Left forelimb (tissue), 1 donor: ENCODE data around the gene ZMYM2.
"Not testable (repeated sequence)": the region's sequence is repeated elsewhere in the genome, so short reads cannot be mapped to it uniquely, and the experiment has no call there.

Experiments used
- DNase-seq: peaks from one replicate; pipeline ENCODE4 v3.0.0-alpha.2; 2018; ENCODE audit warnings: low spot score

ZMYM2 gene

DNA sequence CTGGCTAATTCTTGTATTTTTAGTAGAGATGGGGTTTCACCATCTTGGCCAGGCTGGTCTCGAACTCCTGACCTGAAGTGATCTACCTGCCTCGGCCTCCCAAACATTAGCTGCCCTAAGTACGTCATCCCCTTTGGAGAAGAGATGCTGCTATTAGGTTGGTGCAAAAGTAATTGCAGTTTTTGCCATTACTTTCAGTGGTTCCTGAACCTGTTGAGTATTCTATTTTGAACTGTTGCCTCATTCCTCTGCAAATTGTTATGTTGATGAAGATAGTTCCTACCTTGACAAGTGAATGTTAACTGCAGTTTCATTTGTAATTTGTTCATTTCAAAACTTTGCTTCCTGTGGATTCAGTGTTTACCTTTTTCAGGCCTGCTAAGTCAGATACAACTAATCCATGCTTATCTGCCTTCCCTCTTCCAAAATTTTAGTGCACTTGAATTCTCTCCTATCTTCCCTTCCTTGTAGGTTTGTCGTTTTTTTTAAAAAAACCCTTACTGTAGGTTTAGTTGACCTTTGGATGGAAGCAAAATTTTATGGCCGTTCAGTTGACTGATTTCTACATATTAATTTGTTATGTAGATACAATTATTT, 24.0 kb downstream of the ZMYM2 start:
- no peak for DNase-seq

DNA sequence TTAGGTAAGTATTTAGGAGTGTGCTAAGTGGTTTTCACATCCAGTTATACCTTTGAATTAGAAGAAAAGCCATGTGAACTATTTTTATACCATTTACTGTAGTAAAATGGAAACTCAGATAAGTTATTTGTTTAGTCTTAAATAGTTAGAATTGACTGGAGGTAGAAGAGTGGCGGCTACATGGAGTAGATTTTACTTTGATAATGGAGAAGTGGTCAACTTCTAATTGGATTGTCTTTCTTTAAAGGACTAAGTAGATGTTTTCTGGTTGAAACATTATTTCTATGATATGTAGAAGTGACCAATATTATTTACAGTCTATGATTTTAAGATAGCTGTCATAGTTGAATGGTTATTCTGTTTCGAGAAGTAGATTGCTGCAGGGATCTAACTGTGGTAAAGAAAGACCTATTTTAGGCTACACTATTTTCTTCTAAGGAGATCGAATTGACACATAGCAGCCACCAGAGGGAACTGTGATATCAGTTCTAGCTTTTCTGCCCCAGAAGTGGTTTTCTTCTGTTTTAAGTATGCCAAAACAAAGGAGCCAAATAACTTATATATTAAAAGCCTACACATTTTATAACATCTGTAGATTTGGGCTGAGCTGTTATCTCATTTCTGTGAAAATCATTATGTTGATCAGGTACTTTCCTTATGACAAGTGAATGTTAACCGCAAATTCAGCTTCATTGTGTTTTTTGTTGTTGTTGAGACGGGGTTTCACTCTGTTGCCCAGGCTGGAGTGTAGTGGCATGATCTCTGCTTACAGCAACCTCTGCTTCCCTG, 26.1 kb downstream of the ZMYM2 start:
- no peak for DNase-seq

DNA sequence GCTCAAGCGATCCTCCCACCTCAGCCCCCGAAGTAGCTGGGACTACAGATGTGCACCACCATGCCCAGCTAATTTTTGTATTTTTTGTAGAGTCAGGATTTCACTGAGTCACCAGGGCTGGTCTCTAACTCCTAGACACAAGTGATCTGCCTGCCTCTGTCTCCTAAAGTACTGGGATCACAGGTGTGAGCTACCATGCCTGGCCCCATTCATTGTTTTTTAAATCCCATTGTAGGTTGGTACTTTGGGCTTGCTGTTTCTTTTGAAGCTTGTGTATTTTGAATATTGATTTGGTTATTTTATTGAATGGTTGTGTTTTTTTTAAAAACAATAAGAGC, 26.7 kb downstream of the ZMYM2 start:
- DNase-seq, result no peak

DNA sequence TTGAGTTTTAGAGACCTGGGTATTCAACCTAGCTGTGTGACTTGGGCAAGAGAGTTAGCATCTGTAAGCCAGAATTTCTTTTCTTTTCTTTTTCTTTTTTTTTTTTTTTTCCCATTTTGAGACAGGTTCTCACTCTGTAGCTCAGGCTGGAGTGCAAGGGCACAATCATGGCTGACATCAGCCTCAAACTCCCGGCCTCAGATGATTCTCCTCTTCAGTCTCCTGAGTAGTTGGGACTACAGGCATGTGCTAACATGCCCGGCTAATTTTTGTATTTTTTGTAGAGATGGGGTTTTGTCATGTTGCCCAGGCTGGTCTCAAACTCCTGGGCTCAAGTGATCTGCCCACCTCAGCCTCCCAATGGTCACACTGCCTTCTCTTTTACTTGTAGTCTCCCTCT, 33.0 kb downstream of the ZMYM2 start:
- DNase-seq, result no peak

DNA sequence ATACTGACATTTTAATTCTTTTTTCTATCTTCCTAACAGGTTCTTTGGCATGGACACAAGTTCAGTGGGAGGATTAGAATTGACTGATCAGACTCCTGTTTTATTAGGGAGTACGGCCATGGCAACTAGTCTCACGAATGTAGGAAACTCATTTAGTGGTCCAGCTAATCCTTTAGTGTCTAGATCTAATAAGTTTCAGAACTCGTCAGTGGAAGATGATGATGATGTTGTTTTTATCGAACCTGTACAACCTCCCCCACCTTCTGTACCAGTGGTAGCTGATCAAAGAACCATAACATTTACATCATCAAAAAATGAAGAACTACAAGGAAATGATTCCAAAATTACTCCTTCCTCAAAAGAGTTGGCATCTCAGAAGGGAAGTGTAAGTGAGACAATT, 34.5 kb downstream of the ZMYM2 start:
- no peak for DNase-seq

DNA sequence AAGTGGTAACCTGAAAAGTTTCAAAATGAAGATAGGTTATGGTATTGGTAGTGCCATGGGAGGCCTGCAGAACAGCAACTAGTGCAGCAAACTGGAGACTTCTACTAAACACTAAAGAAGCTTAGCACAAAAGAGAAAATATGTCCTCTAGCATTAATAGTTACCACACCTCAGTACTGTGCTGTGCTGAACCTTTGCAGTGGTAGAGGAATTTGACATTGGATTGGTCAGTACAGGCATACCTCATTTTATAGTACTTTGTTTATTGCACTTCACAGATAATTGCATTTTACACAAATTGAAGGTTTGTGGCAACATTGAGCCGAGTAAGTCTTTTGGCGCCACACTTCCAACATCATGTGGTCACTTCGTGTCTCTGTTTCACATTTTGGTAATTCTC, 40.4 kb downstream of the ZMYM2 start:
- DNase-seq, result no peak

DNA sequence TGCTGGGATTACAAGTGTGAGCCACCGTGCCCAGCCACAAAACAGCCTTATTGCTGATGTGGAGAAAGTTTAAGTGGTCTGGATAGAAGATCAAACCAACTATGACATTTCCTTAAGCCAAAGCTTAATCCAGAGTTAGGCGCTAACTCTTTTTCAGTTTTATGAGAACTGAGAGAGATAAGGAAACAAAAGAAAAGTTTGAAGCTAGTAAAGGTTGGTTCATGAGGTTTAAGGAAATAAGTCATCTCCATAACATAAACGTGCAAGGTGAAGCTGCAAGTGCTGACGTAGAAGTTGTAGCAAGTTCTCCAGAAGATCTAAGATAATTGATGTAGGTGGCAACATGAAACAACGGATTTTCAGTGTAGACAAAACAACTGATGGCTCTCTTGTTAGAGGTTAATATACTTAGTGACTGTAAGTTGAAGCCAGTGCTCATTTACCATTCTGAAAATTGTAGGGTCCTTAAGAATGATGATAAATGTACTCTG, 41.6 kb downstream of the ZMYM2 start:
- no peak for DNase-seq

DNA sequence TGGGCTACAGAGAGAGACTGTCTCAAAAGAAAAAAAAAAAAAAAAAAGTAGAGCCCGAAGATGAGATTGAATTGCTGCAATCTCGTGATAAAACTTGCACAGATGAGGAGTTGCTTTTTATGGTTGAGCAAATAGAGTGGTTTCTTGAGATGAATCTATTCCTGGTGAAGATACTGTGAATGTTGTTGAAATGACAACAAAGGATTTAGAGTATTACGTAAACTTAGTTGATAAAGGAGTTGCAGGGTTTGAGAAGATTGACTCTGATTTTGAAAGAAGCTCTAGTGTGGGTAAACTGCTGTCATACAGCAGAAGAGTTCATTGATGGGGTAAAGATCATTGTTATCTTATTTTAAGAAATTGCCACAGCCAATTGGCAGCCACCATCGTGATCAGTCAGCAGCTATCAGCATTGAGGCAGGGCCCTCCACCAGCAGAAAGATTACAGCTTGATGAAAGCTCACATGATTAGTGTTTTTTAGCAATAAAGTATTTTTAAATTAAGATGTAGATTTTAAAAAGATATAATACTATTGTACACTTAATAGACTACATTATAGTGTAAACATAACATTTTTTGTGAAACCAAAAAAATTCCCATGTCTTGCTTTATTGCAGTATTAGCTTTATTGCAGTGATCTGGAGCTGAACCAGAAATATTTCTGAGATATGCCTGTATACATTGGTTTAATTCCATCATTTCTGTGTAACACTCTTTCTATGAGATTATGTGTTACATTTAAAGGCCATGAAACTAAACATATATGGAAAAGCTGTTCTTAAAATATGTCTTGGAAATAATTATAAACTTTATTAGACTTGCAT, 43.1 kb downstream of the ZMYM2 start:
- no peak for DNase-seq

DNA sequence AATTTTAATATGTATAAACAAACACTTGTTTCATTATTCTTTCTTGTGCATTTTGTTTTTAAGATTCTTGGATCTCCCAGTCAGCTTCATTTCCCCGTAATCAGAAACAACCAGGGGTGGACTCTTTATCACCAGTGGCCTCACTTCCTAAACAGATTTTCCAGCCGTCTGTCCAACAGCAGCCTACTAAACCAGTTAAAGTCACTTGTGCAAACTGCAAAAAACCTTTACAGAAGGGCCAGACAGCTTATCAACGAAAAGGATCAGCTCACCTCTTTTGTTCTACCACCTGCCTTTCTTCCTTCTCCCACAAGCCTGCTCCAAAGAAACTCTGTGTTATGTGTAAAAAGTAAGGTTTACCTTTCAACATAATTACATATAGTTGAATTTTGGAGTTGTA, 44.3 kb downstream of the ZMYM2 start:
- DNase-seq, result no peak

DNA sequence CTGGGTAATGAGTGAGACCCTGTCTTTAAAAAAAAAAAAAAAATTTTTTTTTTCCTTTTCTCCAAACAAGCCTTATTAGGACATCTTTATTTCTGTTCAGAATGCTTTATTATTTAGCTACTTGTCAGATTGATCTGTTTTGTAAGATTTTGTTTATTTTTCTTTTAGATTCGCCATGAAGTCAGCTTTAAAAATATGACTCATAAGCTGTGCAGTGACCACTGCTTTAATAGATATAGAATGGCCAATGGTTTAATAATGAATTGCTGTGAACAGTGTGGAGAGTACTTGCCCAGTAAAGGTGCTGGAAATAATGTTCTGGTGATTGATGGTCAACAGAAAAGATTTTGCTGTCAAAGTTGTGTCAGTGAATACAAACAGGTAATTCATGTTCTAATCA, 47.7 kb downstream of the ZMYM2 start:
- DNase-seq, result no peak

DNA sequence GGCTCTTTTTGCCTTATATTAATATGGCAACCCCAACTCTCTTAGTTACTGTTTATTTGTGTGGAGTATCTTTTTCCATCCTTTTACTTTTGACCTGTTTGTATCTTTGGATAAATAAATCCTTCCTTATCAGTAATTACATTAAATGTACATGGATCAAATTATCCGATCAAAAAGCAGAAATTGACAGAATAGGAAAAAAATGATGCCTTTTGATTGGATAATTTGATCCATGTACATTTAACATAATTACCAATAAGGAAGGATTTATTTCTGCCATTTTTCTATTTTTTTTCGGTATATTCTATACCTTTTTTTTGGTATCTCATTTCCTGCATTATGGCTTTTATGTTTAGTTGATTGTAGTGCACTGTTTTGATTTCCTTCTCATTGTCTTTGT, 57.2 kb downstream of the ZMYM2 start:
- no peak for DNase-seq

DNA sequence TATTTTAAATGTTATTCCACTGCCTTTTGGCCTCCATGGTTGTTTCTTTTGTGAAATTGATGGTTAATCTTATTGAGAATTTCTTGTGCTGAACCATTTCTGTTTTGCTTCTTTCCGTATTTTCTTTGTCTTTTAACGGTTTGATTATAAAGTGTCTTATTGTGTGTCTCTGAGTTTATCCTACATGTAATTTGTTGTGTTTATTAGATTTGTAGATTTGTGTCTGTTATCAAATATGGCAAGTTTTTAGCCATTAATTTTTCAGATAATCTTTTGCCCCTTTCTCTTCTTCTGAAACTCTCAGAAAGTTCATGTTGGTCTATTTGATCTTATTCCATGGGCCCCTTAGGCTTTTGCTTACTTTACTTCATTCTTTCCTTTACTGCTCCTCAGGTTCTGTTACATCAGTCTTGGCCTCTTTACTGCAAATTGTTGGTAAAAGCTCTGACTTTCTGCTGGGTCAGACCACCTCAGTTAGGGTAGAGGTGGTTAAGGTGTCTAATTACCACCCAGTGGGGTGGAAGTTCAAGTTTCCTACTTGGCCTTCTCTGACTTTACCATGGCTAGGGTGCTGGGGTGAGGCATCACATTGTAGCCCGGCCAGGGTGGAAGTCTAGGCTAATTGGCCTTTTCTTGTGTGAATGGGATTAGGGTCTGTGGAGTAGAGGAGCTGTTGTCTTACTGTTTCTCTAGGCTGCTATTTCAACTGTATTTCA, 58.3 kb downstream of the ZMYM2 start:
- no peak for DNase-seq

DNA sequence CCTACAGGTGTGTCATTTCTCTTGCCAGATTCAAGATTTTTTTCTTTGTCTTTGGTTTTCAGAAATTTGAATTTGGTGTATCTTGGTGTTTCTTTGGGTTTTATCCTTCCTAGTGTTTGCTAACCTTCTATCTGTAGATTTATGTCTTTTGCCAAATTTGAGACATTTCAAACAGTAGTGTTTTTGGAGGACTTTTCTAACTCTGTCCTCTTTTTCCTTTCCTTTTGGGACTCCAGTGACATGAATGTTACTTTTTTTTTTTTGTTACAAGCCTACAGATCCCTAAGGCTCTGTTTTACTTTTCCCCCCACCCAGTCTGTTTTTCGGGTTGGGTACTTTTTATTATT, 58.8 kb downstream of the ZMYM2 start:
- no peak for DNase-seq

DNA sequence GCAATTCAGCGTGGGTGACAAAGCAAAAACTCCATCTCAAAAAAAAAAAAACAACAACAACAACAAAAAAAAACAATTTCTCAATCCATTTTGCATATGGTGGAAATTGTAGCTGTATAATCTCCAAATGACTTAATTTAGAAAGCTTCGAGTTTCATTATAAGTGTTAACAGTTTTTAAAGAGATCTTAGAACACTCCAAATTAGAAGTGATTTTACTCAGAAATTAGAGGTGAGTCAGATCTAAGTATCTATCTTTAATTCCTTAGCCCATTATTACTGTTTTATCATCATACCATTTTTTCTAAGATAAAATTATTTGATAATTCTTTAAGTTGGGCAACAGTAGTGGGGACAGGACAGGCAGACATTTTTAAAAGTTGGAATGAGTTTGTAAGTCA, 60.5 kb downstream of the ZMYM2 start:
- no peak for DNase-seq

DNA sequence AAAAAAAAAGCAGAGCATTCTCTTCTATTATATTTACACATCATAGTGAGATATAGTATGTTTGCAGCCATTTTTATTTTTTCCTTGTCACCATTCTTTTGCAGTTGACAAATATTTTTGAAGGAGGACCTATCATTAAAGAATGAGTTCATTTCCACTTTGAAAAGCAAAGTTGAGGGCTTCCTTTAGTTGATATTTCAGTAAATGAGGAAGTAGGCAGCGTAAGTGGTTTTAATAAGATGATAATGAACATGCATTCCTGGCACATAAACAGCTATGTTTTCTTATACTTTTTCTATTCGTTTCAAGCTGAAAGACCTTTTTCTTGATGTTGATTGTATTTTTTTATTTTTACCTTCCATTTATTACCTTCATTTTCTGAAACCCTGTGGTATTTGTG, 66.2 kb downstream of the ZMYM2 start:
- DNase-seq, result no peak

DNA sequence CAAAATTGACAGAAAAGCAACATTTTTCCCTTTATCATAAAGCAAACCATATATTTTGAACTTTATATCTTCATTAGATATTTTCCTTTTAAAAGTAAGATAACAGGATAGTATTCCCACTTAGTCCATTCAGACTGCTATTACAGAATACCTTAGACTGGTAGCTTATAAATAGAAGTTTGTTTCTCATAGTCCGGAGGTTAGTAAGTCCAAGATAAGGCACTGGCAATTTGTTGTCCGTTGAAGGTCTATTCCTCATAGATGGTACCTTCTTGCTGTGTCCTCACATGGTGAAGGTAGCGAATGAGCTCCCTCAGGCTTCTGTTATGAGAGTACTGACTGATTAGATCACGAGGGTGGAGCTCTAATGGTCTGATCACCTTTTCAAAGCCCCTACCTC, 70.4 kb downstream of the ZMYM2 start:
- no peak for DNase-seq

DNA sequence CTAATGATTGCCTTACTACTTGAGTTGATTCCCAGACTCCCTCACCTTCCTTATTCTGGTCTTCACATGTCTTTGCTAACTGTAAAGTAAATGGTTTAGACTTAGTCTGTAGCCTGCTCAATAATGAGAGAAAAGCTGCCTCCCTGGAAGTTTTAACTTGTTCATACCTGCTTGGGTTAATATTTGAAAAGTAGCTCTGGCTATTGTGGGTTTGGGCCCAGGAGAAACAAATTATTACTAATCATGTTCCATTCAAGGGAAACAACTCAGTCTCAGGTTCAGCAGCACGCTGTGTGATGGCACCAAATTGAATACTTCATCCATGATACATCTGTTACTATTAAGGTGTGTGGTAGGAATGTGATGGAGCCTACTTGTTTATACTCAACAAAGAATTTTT, 75.0 kb downstream of the ZMYM2 start:
- DNase-seq, result no peak

DNA sequence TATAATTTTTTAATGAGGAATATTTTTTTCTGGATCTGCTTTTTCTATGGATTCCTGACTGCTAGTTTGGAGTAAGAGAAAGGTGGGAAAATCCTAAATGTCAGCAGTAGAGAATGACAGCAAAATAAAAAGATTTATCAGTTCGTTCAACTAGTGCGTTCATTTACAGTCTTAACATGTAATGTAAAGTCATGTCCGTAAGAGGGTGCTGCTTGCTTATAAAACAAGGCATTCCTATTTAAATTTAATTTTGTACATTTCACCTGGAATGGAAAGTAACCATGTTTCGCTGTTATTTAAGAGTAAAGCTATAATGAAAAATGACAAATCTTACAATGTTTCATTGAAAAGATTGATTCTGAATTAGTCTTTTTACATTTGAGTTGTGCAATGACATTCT, 76.6 kb downstream of the ZMYM2 start:
- DNase-seq, result no peak

DNA sequence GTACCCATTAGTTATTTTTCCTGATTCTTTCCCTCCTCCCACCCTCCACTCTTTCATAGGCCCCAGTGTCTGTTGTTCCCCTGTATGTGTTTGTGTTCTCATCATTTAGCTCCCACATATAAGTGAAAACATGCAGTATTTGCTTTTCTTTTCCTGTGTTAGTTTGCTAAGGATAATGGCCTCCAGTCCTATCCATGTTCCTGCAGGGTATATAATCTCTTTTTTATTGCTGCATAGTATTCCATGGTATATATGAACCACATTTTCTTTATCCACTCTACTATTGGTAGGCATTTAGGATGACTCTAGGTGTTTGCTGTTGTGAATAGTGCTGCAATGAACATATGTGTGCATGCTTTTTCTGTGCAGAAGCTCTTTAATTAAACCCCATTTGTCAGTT, 79.4 kb downstream of the ZMYM2 start:
- DNase-seq, result no peak

DNA sequence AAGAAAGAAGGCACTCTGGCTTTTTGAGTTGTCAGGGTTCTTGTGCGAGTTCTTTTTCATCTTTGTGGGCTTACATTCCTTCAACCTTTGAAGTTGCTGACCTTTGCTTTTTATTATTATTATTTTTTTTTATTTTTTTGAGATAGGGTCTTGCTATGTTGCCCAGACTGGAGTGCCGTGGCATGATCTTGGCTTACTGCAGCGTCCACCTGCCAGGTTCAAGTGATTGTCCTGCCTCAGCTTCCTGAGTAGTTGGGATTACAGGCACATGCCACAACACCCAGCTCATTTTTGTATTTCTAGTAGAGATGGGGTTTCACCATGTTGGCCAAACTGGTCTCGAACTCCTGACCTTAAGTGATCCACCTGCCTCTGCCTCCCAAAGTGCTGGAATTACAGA, 84.1 kb downstream of the ZMYM2 start:
- not testable (repeated sequence) for DNase-seq

DNA sequence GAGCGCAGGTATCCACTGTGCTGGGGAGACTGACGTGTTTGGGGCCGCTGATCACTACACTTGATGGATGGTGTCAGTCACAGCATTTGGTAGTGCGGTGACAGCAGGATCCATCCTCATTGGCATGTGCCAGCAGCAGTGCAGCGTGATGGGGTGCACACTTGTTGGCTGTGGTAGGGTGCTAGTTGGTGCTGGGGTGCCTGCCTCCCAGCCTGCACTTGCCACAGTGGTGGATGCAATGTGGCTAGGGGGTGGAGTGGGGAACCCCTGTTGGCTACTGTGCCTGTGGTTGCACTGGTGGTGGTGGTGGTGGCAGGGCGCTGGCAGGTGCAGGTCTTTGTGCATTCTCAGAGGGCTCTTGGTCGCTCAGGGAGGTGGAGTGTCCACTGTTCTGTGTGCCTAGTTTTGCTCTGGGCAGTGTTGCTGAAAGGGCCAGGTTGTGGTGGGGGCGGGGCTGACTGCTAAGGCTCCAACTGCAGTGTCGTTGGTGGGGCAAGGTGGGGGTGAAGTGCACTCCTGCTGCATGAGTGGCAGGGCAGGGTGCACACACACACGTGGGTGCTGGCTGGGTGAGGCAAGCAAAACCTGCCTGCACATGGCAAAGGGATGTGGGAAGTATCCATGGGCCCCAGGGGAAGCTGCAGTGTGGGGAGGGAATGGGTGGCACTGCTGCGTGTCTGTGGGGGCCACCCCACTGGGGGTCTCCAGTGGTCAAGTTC, 84.8 kb downstream of the ZMYM2 start:
- no peak for DNase-seq

DNA sequence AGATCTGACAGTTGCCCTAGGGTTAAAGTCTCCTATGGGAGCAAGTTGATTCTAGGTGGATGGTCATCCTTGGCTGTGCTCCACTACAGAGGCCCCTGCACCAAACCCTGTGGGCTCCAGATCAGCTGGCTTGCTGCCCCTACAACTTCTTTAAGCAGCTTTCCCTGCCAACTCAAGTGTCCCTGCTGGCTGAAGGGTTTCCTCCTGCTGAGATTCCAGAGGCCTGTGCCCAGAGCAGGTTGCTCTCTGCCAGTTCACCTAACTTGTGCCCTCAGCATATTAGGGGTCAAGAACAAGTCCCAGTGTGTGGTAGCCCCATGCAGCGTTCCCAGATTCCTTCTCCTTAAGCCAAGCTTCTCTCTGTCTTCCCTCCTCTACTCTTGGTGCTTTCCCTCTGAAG, 85.6 kb downstream of the ZMYM2 start:
- no peak for DNase-seq
